Placental pericyte (primary cell): ENCODE measurements around the gene ZNF280C. TPM values are rescaled to one million over a fixed set of nuclear protein-coding genes. Genes with fewer than 3 reads are reported as not detected.

Experiments used
- small RNA-seq: library from RNA; depleted of rRNA; stranded (forward); fragments of <200 nt; gene quantifications from one replicate; pipeline ENCODE3, GENCODE V24; 2012; ENCODE audit warnings: low replicate concordance
- total RNA-seq: library from RNA; depleted of rRNA; stranded (reverse); fragments of >200 nt; gene quantifications from 2 replicates; pipeline ENCODE4 v1.2.3, GENCODE V29; 2012

Gene ZNF280C
- total RNA-seq = 2.6 and 9.6 TPM in 2 replicates

GRCh38 chrX:130268449-130269170 lies at the start of gene ZNF280C:
TSS of gene ZNF280C (minus strand) at chrX:130268899. CDS start at chrX:130260449, 8,450 bp downstream.

GRCh38 chrX:130171446-130172126 lies 97.1 kb downstream of the ZNF280C start, which contains the start of gene RAB33A:
TSS of gene RAB33A (plus strand) at chrX:130171962. CDS start at chrX:130172063, 101 bp downstream.

DNA sequence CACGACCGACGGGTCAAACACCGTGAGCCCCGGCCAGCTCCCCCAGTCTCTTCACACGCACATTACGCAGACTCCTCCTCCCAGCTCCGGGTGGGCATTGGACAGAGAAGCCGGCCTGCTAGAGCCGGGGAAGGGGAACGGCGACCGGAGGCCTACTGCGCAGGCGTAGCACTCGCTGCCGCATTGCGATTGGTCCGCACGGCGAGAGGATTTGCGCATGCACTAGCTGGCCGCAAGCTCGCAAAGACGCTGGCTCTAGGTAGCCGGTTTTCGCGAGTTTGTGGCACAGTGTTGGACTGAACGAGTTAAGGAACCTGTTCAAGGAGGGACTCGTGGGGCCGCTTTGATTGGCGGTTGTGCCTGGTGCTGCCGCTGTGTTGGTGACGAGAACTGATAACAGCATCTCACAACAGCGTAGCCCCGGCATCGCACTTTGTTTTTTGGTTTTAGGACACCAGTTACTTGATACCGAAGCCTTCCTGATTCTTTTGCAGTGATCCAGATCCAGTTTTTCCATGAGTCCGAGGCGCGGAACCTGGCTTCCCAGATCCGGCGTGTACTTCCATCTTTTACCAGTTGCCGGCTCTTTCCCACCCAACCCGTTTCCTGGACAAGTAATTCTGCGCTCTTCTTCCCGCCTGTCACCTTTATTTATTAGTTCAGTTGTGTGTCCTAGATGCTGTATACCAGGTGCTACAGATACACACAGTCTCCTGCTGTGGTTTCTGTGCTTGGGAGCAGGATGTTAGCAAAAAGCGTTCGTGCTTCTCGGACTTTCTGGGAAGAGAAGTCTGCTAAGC lies 102.8 kb downstream of the ZNF280C start, which contains the start of gene AIFM1:
Gene AIFM1 (minus strand): TSS at position 139 of the 800 bp plus-strand sequence. CDS start 185 bp downstream, outside the sequence.

Small RNA genes within 50 kb of the gene (small RNA-seq; reads per million reads assigned to genes)
- not detected for gene RNU6-1130P

Other genes with a start within 250 kb of the ZNF280C start
- 24.2 and 30.9 TPM in 2 replicates for gene ELF4, start 158.4 kb downstream of the ZNF280C start, total RNA-seq
- gene AIFM1, start 103.1 kb downstream of the ZNF280C start, total RNA-seq = 15.9 and 25.4 TPM in 2 replicates
- gene RAB33A, start 96.9 kb downstream of the ZNF280C start, total RNA-seq = 0.72 and 3.3 TPM in 2 replicates
- gene SLC25A14, start 71.0 kb upstream of the ZNF280C start, total RNA-seq = 8.3 and 11.6 TPM in 2 replicates
- not detected in 2 replicates for gene GPR119, start 116.8 kb upstream of the ZNF280C start, total RNA-seq
- 18.2 and 21.2 TPM in 2 replicates for gene RBMX2, start 133.1 kb upstream of the ZNF280C start, total RNA-seq